GM10266 (cell line): Measurements from ENCODE around the gene MYO1D.

Experiments used
- DNase-seq: peaks from one replicate; pipeline ENCODE4 v3.0.0; 2012; ENCODE audit errors: extremely low spot score
- CTCF ChIP-seq: IDR thresholded peaks from 2 replicates; pipeline ENCODE4 v1.5.1; 2012; ENCODE audit warnings: mild to moderate bottlenecking, low read depth; ENCODE audit not compliant: control insufficient read depth, insufficient read depth; ENCODE audit errors: missing control alignments

MYO1D gene

GRCh38 chr17:32631341-32632096 is 245.4 kb downstream of the MYO1D start:
- no peak for DNase-seq
- TF ChIP-seq CTCF = no peak

GRCh38 chr17:32629563-32630190 is 247.2 kb downstream of the MYO1D start:
- no peak for DNase-seq
- no peak for TF ChIP-seq CTCF

GRCh38 chr17:32628271-32629044 is 248.5 kb downstream of the MYO1D start:
- no peak for TF ChIP-seq CTCF

GRCh38 chr17:32627239-32627996 is 249.5 kb downstream of the MYO1D start:
- TF ChIP-seq CTCF = no peak
- no peak for DNase-seq

More at GRCh38 chr17:32628271-32629044, 248.5 kb downstream of the MYO1D start:
- no peak for DNase-seq

GRCh38 chr17:32626379-32626791 is 250.5 kb downstream of the MYO1D start:
- no peak for DNase-seq

GRCh38 chr17:32625971-32626370 is 251.0 kb downstream of the MYO1D start:
- no peak for TF ChIP-seq CTCF
- DNase-seq = no peak

More at GRCh38 chr17:32626379-32626791, 250.5 kb downstream of the MYO1D start:
- TF ChIP-seq CTCF = no peak
